GM12878 (cell line): ENCODE results near the gene CPNE5. TPM values are rescaled to one million over a fixed set of nuclear protein-coding genes. Genes with fewer than 3 reads are reported as not detected.

Source experiments
- ATAC-seq: fragments of 200-7000 bp; cut with Tn5 transposase; 3 replicates; pipeline ENCODE4 v1.9.1; 2020; ENCODE audit warnings: mild to moderate bottlenecking, moderate library complexity
- BruUV-seq: library from RNA; stranded (reverse); fragments of 400-500 nt; replicated peaks from 2 replicates; lab custom pipeline; 2021; lab: Mats Ljungman, UMichigan
- CTCF ChIA-PET: fragments of 300-600 bp; sonication (Branson Sonifier 250); formaldehyde crosslinking; extraction: SDS; loops from one replicate; lab custom pipeline; 2021; ENCODE audit warnings: inconsistent platforms; lab: Yijun Ruan, JAX
- POLR2A ChIA-PET: fragments of 350-600 bp; formaldehyde crosslinking; extraction: SDS; loops from one replicate; lab custom pipeline; 2021; ENCODE audit warnings: inconsistent platforms; lab: Charles Lee
- RAD21 ChIA-PET: fragments of 300-600 bp; sonication (Branson Sonifier 250); formaldehyde crosslinking; loops from one replicate; lab custom pipeline; 2023; ENCODE audit warnings: antibody characterized with exemption; ENCODE audit not compliant: unreplicated experiment; lab: Charles Lee
- SMC1A ChIA-PET: fragments of 300-600 bp; sonication (Branson Sonifier 250); formaldehyde crosslinking; loops from one replicate; lab custom pipeline; 2023; ENCODE audit not compliant: unreplicated experiment, uncharacterized antibody; lab: Charles Lee
- DNase-seq: peaks from one replicate; pipeline ENCODE4 v3.0.0-alpha.2; 2011; ENCODE audit warnings: low read depth, low spot score
- FAIRE-seq: peaks from 3 replicates; lab custom pipeline; 2011; peaks lifted over from hg19 to GRCh38; lab: Jason Lieb, UNC
- H2AFZ ChIP-seq: 2 replicates; pipeline ENCODE4 v1.6.0; 2011; ENCODE audit warnings: low read depth, low read length, control low read depth; ENCODE audit not compliant: control insufficient read depth
- H3K27ac ChIP-seq: 2 replicates; pipeline ENCODE4 v1.5.1; 2011; ENCODE audit warnings: control low read depth; ENCODE audit not compliant: control insufficient read depth, insufficient read depth
- H3K27me3 ChIP-seq, 2 experiments: replicated peaks in 1 of 2; 2 replicates each; pipeline versions ENCODE4 v1.6.0 to v1.6.1; 2011; ENCODE audit warnings: low read length in 1 of 2; ENCODE audit not compliant: control insufficient read depth in 2 of 2, insufficient read depth in 2 of 2
- H3K36me3 ChIP-seq, 2 experiments: 2 replicates each; pipeline ENCODE4 v1.5.1; 2011; ENCODE audit warnings: low read length in 1 of 2; ENCODE audit not compliant: control insufficient read depth in 2 of 2, insufficient read depth in 2 of 2
- H3K4me1 ChIP-seq: 2 replicates; pipeline ENCODE4 v1.6.1; 2011; ENCODE audit warnings: mild to moderate bottlenecking, low read length, moderate library complexity, mixed read lengths; ENCODE audit not compliant: control insufficient read depth, insufficient read depth
- H3K4me2 ChIP-seq: 2 replicates; pipeline ENCODE4 v1.6.0; 2011; ENCODE audit warnings: control low read depth; ENCODE audit not compliant: control insufficient read depth, insufficient read depth
- H3K4me3 ChIP-seq: fragments of 200-600 bp; sonication (generic); 2 replicates; pipeline ENCODE4 v1.5.1; 2016
- H3K79me2 ChIP-seq: 2 replicates; pipeline ENCODE4 v1.6.0; 2011; ENCODE audit warnings: low read length; ENCODE audit not compliant: control insufficient read depth, insufficient read depth
- H3K9ac ChIP-seq: 2 replicates; pipeline ENCODE4 v1.8.0; 2011; ENCODE audit warnings: low read length, control low read depth, mixed read lengths; ENCODE audit not compliant: control insufficient read depth, insufficient read depth
- H3K9me3 ChIP-seq: replicated peaks from 3 replicates; pipeline ENCODE4 v1.5.1; 2011; ENCODE audit warnings: mild to moderate bottlenecking, low read length; ENCODE audit not compliant: control insufficient read depth, insufficient read depth
- H4K20me1 ChIP-seq: 2 replicates; pipeline ENCODE4 v1.6.0; 2011; ENCODE audit not compliant: control insufficient read depth, insufficient read depth
- CHD1 ChIP-seq: IDR thresholded peaks from 2 replicates; pipeline ENCODE4 v1.6.1; 2012; ENCODE audit warnings: low read depth, low read length, improper control_type of control experiment
- GABPA ChIP-seq: IDR thresholded peaks from 2 replicates; pipeline ENCODE4 v1.6.1; 2014; ENCODE audit warnings: antibody characterized with exemption, low read depth, mild to moderate bottlenecking, inconsistent platforms
- HSF1 ChIP-seq: fragments of 150-350 bp; IDR thresholded peaks from 2 replicates; pipeline ENCODE4 v1.6.1; 2014; ENCODE audit warnings: mild to moderate bottlenecking, low read depth, low read length
- IKZF2 ChIP-seq, 2 experiments: fragments of 450-650 bp; IDR thresholded peaks; 2 replicates each; pipeline ENCODE4 v1.6.1; 2017; ENCODE audit warnings: mild to moderate bottlenecking in 2 of 2, moderate library complexity in 2 of 2
- MEF2A ChIP-seq: IDR thresholded peaks from 2 replicates; pipeline ENCODE4 v1.6.1; 2011; ENCODE audit warnings: low read depth, mild to moderate bottlenecking, low read length, moderate library complexity; ENCODE audit not compliant: insufficient read depth
- MTA3 ChIP-seq: IDR thresholded peaks from 2 replicates; pipeline ENCODE4 v1.6.1; 2012; ENCODE audit warnings: low read length, inconsistent platforms, borderline replicate concordance
- NBN ChIP-seq: fragments of 450-650 bp; IDR thresholded peaks from 2 replicates; pipeline ENCODE4 v1.6.1; 2016
- NFXL1 ChIP-seq: fragments of 450-650 bp; IDR thresholded peaks from 2 replicates; pipeline ENCODE4 v1.6.1; 2017; ENCODE audit warnings: antibody characterized with exemption, mild to moderate bottlenecking, borderline replicate concordance
- POU2F2 ChIP-seq: IDR thresholded peaks from 3 replicates; pipeline ENCODE4 v1.6.1; 2011; ENCODE audit warnings: low read depth, mild to moderate bottlenecking, low read length, borderline replicate concordance
- RELA ChIP-seq: fragments of 450-650 bp; IDR thresholded peaks from 2 replicates; pipeline ENCODE4 v1.8.0; 2014; ENCODE audit warnings: borderline replicate concordance; ENCODE audit not compliant: partially characterized antibody
- RUNX3 ChIP-seq: IDR thresholded peaks from 2 replicates; pipeline ENCODE4 v1.6.1; 2012; ENCODE audit warnings: low read length, inconsistent platforms
- SMARCA5 ChIP-seq: fragments of 450-650 bp; IDR thresholded peaks from 2 replicates; pipeline ENCODE4 v1.6.1; 2017; ENCODE audit warnings: mild to moderate bottlenecking
- ZBED1 ChIP-seq: IDR thresholded peaks from 2 replicates; pipeline ENCODE4 v1.6.1; 2016; ENCODE audit warnings: borderline replicate concordance
- ZSCAN29 ChIP-seq: fragments of 450-650 bp; IDR thresholded peaks from 2 replicates; pipeline ENCODE4 v1.6.1; 2017; ENCODE audit warnings: mild to moderate bottlenecking, moderate library complexity
- ZZZ3 ChIP-seq: IDR thresholded peaks from 2 replicates; pipeline ENCODE4 v1.6.1; 2011; ENCODE audit warnings: low read depth; ENCODE audit not compliant: control insufficient read depth, insufficient read length
- WGBS: methylation state at CpG from one replicate; pipeline ENCODE4 v1.1.6; 2016; ENCODE audit warnings: low lambda C conversion rate; ENCODE audit not compliant: insufficient replicate concordance, insufficient coverage; ENCODE audit errors: missing lambda C conversion rate; 5-methylcytosine and 5-hydroxymethylcytosine counted together
- in situ Hi-C: fragments of 300-500 bp; cut with MboI; formaldehyde crosslinking; loops from 9 replicates; pipeline ENCODE4 v1.14.3; 2018; ENCODE audit warnings: mixed read lengths
- intact Hi-C: fragments of 100-400 bp; cut with micrococcal nuclease; formaldehyde crosslinking; loops from one replicate; pipeline ENCODE4 v1.14.2; 2022; ENCODE audit not compliant: unreplicated experiment
- polyA plus RNA-seq, 11 experiments: library from polyadenylated mRNA; depleted of rRNA in 4 of 11; unstranded in 6 of 11; stranded (reverse) in 5 of 11; fragments of >200 nt; fragmentation: Nextera tagmentation in 4 of 11; fragmentation: Illumina TruSeq in 1 of 11; extraction: Ambion mirVana in 4 of 11; extraction: Trizol in 1 of 11; gene quantifications; 1 replicate in 1 of 11; 2 replicates in 10 of 11; pipeline versions ENCODE4 v1.2.1 to v1.2.3, GENCODE V29; 2011 to 2016; ENCODE audit warnings: inconsistent platforms in 2 of 11, missing spikeins in 2 of 11, low read depth in 1 of 11
- total RNA-seq, 4 experiments: library from RNA; depleted of rRNA in 3 of 4; stranded (reverse); fragments of >200 nt in 3 of 4; fragmentation: Illumina TruSeq in 1 of 4; extraction: Trizol in 1 of 4; gene quantifications; 2 replicates each; pipeline versions ENCODE4 v1.2.1 to v1.2.3, GENCODE V29; 2013 to 2021
- TF ChIP-seq, protein P1 (sequence below): fragments of 450-650 bp; IDR thresholded peaks from 2 replicates; pipeline ENCODE4 v1.6.1; 2017; ENCODE audit warnings: low read depth, mild to moderate bottlenecking, moderate library complexity

The CPNE5 gene
- total and polyA plus RNA-seq, 10 of the 15 experiments (the other 5 are each of a cell fraction or from before 2014, with no cell fraction given): 2.4 to 39.1 (median 18.2) TPM

DNA sequence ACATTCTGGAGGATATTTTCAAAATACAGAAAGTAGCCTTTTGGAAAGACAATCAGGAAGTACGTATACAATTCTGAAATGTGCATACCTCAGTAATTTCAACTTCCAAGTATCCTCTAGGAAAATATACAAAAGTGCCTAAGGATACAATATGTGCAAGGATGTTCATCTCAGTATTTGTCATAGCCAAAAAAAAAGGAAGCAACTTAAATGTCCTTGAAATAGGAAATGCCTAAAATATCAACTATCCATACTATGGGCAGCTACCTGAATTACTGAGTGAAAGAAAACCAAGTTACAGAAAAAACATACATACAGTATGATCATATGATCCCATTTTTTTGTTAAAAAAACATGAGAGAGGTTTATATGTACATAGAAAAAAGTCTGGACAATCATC, 33.9 kb upstream of the CPNE5 start:
- POLR2A ChIA-PET: interaction anchor here (0.6 to 2.3 kb wide), 4 partner anchors 16 to 107 kb away, joined by 3 to 10 read pairs (median 3); no protein-coding TSS in a partner anchor
- peaks cover 30% of the 10 kb centered on the region for H3K79me2 ChIP-seq
- WGBS: 100% methylated on average over 1 of the region's 1 CpG
- H3K27ac ChIP-seq: 0 out of 2 replicates have a peak overlapping the region, but pooled peaks have one; percentile 78
- no peak for DNase-seq
- ATAC-seq: no peak
- intact Hi-C loops: no loop called here
- H3K4me3 ChIP-seq: peak overlapping the region; percentile 79
- BruUV-seq: no TSS peak
- H3K4me1 ChIP-seq: peaks cover 6% of the 10 kb centered on the region; the same call in 1 of the 2 replicates
- H2AFZ ChIP-seq: no peak overlapping the region
- TF ChIP-seq NBN (no peak), MEF2A (no peak), ZSCAN29 (no peak), HSF1 (no peak), SMARCA5 (no peak), NFXL1 (no peak), RELA (no peak), RUNX3 (no peak), IKZF2 (IDR thresholded peaks at IDR 0.05) (no peak), ZBED1 (no peak), GABPA (no peak), POU2F2 (no peak), ZZZ3 (no peak), CHD1 (no peak), MTA3 (no peak)
- TF ChIP-seq, protein P1, sequence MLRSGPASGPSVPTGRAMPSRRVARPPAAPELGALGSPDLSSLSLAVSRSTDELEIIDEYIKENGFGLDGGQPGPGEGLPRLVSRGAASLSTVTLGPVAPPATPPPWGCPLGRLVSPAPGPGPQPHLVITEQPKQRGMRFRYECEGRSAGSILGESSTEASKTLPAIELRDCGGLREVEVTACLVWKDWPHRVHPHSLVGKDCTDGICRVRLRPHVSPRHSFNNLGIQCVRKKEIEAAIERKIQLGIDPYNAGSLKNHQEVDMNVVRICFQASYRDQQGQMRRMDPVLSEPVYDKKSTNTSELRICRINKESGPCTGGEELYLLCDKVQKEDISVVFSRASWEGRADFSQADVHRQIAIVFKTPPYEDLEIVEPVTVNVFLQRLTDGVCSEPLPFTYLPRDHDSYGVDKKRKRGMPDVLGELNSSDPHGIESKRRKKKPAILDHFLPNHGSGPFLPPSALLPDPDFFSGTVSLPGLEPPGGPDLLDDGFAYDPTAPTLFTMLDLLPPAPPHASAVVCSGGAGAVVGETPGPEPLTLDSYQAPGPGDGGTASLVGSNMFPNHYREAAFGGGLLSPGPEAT: no peak
- SMC1A ChIA-PET: interaction anchor here (1.3 to 4.5 kb wide), 9 partner anchors 7 to 178 kb away, joined by 3 to 52 read pairs (median 5); partner anchors contain the start of genes C6orf89 and FGD2
- RAD21 ChIA-PET: interaction anchor here (0.7 to 3.6 kb wide), 5 partner anchors 9 to 145 kb away, joined by 3 to 26 read pairs (median 5); no protein-coding TSS in a partner anchor
- no peaks in the 10 kb centered on the region for H3K9me3 ChIP-seq
- no peak for FAIRE-seq
- H3K27me3 ChIP-seq: no peaks in the 10 kb centered on the region
- peak overlapping the region; percentile 86 for H3K4me2 ChIP-seq
- peak overlapping the region; percentile 80; the same call in 1 of the 2 replicates for H3K9ac ChIP-seq
- no peaks in the 10 kb centered on the region for H3K36me3 ChIP-seq
- CTCF ChIA-PET: interaction anchor here (1.0 to 8.2 kb wide), 14 partner anchors 8 to 145 kb away, joined by 3 to 93 read pairs (median 4); partner anchors contain the start of genes C6orf89 and FGD2
- no peaks in the 10 kb centered on the region for H4K20me1 ChIP-seq
- in situ Hi-C loops: no loop called here
